Adrenal gland (tissue), 5 donors: Measurements from ENCODE around the gene CUX1.
"Not testable (repeated sequence)": the region's sequence is repeated elsewhere in the genome, so short reads cannot be mapped to it uniquely, and the experiment has no call there.

Experiments used
- POLR2A ChIP-seq, 2 donors: fragments of 450-650 bp; IDR thresholded peaks; one replicate each; pipeline ENCODE4 v1.6.1; 2017; ENCODE audit warnings: antibody characterized with exemption in 2 of 2, mild to moderate bottlenecking in 2 of 2, moderate library complexity in 1 of 2
- TF ChIP-seq, protein P1 (sequence below), 6 experiments: fragments of 450-650 bp in 4 of 6; fragments of 200-600 bp in 2 of 6; sonication (generic) in 1 of 6; IDR thresholded peaks; 1 replicate in 5 of 6; 2 replicates in 1 of 6; pipeline versions ENCODE4 v1.5.1 to v1.8.0; 2016 to 2021; ENCODE audit warnings: antibody characterized with exemption in 6 of 6, mild to moderate bottlenecking in 2 of 6, moderate library complexity in 1 of 6
- donor health status: DM: no; HTN: no; CAD: no.

- not testable (repeated sequence) for TF ChIP-seq POLR2A (IDR thresholded peaks at IDR 0.05)
- TF ChIP-seq, protein P1, sequence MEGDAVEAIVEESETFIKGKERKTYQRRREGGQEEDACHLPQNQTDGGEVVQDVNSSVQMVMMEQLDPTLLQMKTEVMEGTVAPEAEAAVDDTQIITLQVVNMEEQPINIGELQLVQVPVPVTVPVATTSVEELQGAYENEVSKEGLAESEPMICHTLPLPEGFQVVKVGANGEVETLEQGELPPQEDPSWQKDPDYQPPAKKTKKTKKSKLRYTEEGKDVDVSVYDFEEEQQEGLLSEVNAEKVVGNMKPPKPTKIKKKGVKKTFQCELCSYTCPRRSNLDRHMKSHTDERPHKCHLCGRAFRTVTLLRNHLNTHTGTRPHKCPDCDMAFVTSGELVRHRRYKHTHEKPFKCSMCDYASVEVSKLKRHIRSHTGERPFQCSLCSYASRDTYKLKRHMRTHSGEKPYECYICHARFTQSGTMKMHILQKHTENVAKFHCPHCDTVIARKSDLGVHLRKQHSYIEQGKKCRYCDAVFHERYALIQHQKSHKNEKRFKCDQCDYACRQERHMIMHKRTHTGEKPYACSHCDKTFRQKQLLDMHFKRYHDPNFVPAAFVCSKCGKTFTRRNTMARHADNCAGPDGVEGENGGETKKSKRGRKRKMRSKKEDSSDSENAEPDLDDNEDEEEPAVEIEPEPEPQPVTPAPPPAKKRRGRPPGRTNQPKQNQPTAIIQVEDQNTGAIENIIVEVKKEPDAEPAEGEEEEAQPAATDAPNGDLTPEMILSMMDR (IDR thresholded peaks at IDR 0.05) = not testable (repeated sequence)
Observed at GRCh38 chr7:101849314-101849713, 31.9 kb downstream of the CUX1 start.
